HG03520 (cell line): Measurements from ENCODE around the gene STEAP3.

Experiments used
- ATAC-seq: cut with Tn5 transposase; IDR thresholded peaks from one replicate; pipeline ENCODE4 v1.9.1; 2021; ENCODE audit warnings: mild to moderate bottlenecking, moderate library complexity; ENCODE audit not compliant: unreplicated experiment

The STEAP3 gene

DNA sequence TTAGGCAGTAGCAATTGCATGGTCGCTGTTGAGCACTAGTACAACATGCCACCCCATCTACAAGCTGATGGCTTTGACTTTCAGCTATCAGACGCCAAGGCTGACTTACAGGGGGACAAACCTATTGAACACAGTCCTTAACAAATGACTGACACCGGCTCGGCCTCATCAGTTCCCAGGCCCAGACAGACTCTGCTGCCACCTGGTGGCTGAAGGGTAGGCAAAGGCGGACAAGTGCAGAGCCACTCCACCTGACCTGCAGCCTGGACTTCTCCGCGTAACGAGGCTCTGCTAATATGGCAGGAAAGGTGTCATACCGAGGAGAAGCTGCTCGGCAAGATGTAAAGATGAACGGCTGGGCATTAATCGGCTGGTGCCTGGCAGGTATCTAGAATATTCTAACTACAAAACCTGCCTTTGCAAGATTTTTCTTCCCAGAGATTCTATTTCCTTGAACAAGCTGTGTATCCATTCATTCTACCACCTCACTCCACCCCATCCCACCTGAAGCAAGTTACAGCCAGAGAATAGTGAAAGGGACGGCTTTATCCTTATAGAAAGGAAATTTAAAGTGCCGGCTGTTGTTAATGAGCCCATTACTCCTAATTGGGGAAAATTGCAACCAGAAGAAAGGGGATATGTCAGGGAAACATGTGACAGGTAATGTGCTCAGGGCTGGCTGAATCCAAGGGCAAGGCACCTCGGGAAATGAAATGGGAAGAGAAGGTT, 67.4 kb downstream of the STEAP3 start:
- peak; percentile 81 for ATAC-seq

DNA sequence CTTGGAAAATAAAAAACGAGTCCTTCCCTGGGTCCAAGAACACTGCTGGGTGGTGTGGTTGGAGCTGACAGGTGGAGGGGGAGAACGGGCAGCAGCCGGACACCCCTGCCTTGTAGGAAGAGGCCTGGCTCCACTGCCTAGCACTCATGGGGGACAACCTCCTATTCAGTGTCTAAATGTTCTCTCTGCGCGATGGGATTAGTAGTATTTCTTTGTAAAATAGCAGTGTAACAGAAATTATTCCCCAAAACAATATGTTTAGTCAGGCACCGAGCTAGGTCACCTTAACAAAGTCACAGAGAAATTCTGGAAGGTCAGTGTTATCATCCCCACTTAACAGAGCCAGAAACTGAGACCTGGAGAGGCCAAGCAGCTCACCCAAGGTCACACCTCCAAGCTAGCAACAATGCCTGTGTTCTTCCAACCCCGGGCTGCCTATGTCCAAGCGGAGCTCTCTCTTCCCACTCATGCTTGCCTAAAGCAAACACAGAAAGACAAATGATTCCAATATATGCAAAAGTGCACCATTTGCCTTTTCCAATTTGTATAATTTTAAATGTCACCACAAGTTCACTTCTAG, 68.0 kb downstream of the STEAP3 start:
- ATAC-seq, result no peak

DNA sequence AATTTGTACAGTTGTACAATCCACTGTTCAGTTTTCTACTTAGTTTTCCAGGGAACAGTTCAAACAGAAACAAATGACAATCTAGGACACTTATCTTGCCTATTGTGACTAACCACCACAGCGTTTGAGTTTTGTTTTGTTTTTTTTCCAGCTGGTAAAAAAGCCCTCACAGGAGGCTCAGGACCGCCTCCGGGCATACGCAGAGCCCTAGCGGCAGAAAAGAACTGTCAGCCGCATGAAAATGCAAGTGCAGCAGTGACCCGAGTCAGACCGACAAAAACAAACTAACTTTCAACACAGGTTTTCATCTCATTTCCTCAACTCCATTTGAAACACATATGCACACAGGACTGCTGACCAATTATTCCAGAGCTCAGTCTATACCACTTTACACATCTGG, 68.6 kb downstream of the STEAP3 start:
- ATAC-seq, result no peak

DNA sequence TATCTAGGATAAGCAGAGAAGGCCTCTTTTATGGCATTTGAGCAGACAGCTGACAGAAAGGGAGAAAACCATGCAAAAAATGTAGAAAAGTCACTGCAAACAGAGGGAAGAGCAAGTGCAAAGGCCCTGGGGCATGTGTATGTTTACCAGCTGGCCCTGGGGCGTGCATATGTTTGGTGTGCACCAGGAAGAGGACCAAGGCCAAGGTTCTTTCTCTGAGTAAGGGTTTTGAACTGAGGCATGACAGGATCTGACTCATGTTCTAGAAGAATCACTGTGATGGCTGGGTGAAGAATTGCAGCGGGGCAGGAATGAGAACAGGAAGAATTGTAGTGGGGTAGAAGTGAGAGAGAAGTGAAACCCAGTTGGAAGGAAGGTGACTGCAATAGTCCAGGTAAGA, 69.6 kb downstream of the STEAP3 start:
- ATAC-seq, result no peak

DNA sequence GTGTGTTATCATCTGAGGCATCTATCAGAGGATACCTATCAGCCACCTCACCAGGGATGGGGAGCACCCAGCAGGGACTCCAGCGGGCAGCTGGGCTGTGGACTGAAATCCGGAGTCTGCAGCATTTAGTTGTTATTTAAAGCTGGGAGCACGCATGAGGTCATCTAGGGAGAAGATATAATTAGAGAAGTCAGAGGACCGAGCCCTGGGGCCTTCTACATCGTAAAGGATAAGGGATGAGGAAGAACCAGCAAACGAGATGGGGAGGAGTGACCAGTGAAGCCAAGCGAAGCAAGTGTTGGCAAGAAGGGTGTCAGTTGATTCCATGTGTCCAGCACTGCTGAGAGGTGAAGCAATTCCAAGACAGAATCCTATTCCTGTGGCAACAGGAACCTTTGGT, 70.3 kb downstream of the STEAP3 start:
- ATAC-seq, result no peak

GRCh38 chr2:119294671-119295070, 71.0 kb downstream of the STEAP3 start:
- ATAC-seq, result no peak

DNA sequence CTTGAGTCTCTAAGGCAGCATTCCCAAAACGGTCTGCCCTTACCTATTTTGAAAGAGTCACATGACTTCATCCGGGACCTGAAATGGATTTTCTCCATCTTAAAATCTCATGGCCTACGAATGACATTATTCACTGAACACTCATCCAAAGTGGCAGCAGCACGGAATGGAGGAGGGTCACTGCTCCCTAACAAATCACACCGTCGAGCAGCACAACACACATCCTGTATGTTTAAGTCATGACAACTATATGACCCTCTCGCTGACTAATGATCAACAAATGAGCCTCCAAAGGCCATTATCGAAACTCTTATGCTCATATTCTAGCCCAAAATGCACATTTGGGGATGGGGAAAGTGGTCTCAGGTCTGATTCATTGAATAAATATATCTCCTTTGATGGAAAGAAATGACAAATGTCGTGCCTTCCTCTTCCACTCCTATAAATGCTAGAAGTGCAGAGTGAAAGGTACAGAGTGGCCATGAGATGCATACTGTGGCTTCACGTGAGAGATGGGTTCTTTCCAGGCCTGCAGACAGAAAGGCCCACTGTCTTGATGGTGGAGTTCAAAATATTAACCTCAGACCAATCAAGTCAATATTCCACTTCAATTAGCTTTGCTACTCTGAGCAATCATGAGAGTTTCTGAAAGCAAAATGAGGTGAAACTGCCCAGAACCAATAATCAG, 72.2 kb downstream of the STEAP3 start:
- no peak for ATAC-seq

DNA sequence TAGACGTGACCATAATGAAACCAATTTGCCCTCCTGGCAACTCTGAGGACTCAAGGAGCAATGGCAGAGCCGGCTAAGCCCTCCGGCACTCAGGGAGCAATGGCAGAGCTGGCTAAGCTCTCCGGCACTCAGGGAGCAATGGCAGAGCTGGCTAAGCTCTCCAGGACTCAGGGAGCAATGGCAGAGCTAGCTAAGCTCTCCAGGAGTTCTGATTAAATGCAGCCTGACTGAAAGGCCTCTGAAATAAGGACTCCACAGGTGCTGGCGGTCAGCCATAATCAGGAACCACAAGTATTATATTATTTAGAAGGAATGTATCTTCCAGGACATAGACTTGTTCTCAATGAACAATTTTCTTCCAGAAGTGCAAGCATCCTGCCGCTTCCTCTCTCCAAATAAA, 77.8 kb downstream of the STEAP3 start:
- no peak for ATAC-seq

- no peak for ATAC-seq
Measured at GRCh38 chr2:119304847-119305246, 81.2 kb downstream of the STEAP3 start.

GRCh38 chr2:119305497-119306195, 82.0 kb downstream of the STEAP3 start:
- ATAC-seq, result no peak

DNA sequence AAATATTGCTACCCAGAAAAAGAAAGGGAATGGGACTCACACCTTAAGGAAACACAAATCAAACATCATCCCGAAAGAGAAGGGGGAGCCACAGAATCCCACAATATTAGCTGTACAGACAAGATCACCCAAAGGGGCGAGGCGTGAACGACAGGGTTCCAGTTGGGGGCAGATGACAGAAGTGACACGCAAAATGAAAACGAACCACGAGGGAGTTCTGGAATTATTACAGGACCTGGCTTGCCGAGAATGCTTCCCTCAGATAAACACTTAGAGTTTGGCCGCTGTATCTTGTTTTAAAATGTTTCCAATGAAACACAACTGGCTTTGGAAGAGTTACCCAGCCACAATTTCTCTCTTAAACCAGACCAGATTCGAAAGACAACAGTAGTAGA, 82.6 kb downstream of the STEAP3 start:
- no peak for ATAC-seq

DNA sequence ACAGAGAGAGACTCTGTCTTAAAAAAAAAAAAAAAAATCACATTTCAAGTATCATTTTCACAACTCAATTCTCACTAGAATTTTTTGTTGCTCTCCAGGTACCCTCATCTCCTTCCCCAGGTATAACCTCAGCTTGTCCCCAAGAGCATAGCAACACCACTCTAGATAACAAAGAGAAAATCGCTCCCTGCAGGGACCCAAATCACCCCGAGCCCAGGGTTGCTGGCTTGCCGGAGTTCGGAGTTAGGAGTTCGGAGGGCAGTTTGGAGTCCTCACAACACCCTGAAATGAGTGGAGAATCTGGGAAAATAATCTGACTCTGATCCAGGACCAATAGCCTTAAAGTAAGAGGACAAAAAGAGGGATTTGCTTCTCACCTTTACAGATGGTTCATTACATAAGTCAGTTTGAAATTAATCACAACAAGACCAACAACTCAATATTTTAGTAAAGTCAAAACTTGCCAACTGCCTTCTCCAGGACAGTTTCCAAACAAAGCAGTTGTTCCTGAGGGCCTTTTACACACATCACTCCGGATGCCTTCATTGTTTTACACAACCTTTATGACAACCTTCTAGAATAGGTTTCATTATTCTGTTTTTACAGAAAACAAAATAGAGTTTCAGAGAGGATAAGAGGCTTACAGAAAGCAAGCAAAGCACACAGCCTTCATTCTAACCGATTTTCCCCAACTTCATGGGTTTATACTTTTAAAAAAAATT, 83.9 kb downstream of the STEAP3 start:
- ATAC-seq, result no peak

DNA sequence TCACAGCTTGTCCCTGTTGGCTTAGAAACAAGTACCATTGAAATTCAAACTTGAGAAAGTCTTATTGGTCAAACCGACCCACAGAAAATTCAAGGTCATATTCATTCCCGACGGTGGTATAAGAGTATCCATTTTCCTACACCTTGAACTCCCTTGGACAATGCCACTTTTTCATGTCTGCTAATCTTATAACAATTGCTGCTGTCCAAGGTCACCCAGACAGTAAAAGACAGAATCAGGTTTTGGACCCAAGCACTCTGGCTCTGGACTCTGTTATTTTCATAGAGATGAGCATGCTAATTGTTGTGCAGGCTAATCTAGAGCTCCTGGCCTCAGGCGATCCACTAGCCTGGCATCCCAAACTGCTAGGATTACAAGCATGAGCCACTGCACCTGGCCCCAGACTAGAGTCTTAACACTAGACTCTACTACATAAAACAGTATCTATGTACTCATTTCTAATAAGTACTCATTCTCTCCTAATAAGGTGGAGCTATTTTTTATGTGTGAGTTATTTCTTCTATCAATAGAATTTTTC, 85.2 kb downstream of the STEAP3 start:
- no peak for ATAC-seq

DNA sequence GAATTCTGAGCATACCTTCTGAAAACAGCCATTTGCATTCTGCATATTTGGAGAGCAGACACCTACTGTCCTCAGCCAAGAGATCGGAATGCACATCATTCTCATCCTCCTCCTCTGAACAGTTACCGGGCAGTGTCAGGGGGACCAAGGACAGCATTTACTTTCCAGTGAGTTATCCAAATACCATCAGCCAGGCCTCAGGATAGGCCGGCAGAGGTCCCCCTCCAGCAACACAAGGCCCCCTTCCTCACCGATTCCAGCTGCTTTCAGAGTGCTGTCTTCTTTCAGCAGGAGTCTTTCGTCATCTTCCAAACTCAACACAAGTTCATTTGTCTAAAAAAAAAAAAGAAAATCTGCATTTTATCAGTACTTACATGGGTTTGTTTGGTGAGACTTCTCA, 87.7 kb downstream of the STEAP3 start:
- no peak for ATAC-seq

DNA sequence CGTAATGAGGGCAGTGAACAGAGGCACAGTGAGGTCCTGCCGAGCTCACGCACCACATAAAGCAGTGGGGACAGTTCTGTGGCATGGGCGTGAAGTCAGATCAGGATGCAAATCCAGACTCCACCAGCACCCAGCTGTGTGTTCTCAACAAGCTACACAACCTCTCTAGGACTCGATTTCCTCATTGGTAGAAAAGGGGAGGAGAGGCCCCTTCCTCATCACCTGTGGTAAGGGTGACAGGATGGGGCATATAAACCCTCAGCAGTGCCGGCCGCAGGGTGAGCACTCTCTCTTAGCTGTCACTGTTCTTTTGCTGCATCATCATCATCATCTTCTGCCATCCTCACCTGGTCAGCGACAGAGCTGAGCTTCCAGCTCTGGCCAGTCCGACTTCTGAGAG, 88.2 kb downstream of the STEAP3 start:
- no peak for ATAC-seq
